Stimulated activated CD4-positive, alpha-beta T cell treated with anti-CD3 and anti-CD28 coated beads, Interleukin-15, amount 100 ng/mL, for 48 hours (primary cell): Measurements from ENCODE around the gene TCEAL7.
"Not testable (repeated sequence)": the region's sequence is repeated elsewhere in the genome, so short reads cannot be mapped to it uniquely, and the experiment has no call there.

Source experiments
- DNase-seq, 2 donors: peaks; one replicate each; pipeline ENCODE4 v3.0.0-alpha.2; 2020; ENCODE audit warnings: low read depth in 2 of 2

The TCEAL7 gene

GRCh38 chrX:103329991-103330390 lies at the start of gene TCEAL7:
TCEAL7 (plus strand) TSS chrX:103330239; CDS start chrX:103331404, 1,165 bp downstream.
- no peak for DNase-seq

- no peak for DNase-seq
Observed at GRCh38 chrX:103293118-103293517, 36.9 kb upstream of the TCEAL7 start.

- DNase-seq, result no peak
Observed at GRCh38 chrX:103304705-103305104, 25.3 kb upstream of the TCEAL7 start.

- not testable (repeated sequence) for DNase-seq
Observed at GRCh38 chrX:103305666-103306065, 24.4 kb upstream of the TCEAL7 start.

- no peak for DNase-seq
Observed at GRCh38 chrX:103309860-103310554, 20.0 kb upstream of the TCEAL7 start.

- DNase-seq, result peak; percentile 73 to 81
Observed at GRCh38 chrX:103310555-103311398, 19.3 kb upstream of the TCEAL7 start, which contains the start of gene BEX2. BEX2 (minus strand) TSS chrX:103310990; CDS start chrX:103309976, 1,014 bp downstream.

- DNase-seq, result no peak
Observed at GRCh38 chrX:103311399-103311780, 18.6 kb upstream of the TCEAL7 start.

GRCh38 chrX:103330681-103331288 lies 746 bp downstream of the TCEAL7 start:
- no peak for DNase-seq

GRCh38 chrX:103338663-103339062 lies 8.6 kb downstream of the TCEAL7 start:
- DNase-seq, result no peak

GRCh38 chrX:103343105-103343504 lies 13.1 kb downstream of the TCEAL7 start:
- peak in 1 of 2 donors; percentile 27 for DNase-seq

GRCh38 chrX:103344606-103345005 lies 14.6 kb downstream of the TCEAL7 start:
- no peak for DNase-seq

- no peak for DNase-seq
Observed at GRCh38 chrX:103347682-103348397, 17.8 kb downstream of the TCEAL7 start.

GRCh38 chrX:103356130-103356798 lies 26.2 kb downstream of the TCEAL7 start, which contains the start of gene TCEAL9:
TCEAL9 (plus strand) TSS chrX:103356506; CDS start chrX:103357685, 1,179 bp downstream.
- DNase-seq, result no peak

- DNase-seq, result no peak
Observed at GRCh38 chrX:103356858-103357257, 26.8 kb downstream of the TCEAL7 start.

- no peak for DNase-seq
Observed at GRCh38 chrX:103357871-103358270, 27.8 kb downstream of the TCEAL7 start.

GRCh38 chrX:103359605-103360004 lies 29.6 kb downstream of the TCEAL7 start:
- not testable (repeated sequence) for DNase-seq

- no peak for DNase-seq
Observed at GRCh38 chrX:103360092-103360491, 30.1 kb downstream of the TCEAL7 start.

GRCh38 chrX:103360916-103361315 lies 30.9 kb downstream of the TCEAL7 start:
- no peak for DNase-seq

- no peak for DNase-seq
Observed at GRCh38 chrX:103361798-103362197, 31.8 kb downstream of the TCEAL7 start.

GRCh38 chrX:103362474-103362873 lies 32.4 kb downstream of the TCEAL7 start:
- DNase-seq, result no peak

- no peak for DNase-seq
Observed at GRCh38 chrX:103363046-103363445, 33.0 kb downstream of the TCEAL7 start.
